Measurements from ENCODE around the gene MAPK14. TPM values are rescaled to one million over a fixed set of nuclear protein-coding genes. Genes with fewer than 3 reads are reported as not detected.

Gene MAPK14
- total RNA-seq, 2 experiments from 2014 or later: 39.1 to 44.0 TPM

DNA sequence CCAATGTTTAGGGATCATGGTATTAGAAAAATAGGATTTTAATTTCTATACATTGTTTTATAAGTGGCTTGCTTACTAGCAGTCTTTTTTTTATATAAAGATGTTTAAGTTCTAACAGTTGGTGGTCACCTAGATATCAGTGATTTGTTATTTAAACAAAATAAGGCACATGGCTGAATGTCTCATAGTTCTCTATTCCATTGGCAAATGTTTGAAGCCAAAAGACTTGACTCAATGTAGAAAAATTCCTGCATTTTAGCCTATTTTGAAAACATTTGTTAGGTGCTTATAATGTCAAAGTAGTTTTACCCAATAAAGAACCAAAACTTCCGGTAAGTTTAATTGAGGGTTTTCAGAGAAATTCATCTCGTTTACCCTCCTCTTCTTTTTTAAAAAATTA lies 26.8 kb downstream of the MAPK14 start:
- Mint-ChIP-seq H3K4me1 (peaks cover 15% of the 10 kb centered on the region), H3K27ac (no peak overlapping the region), H3K36me3 (ENCODE audit: low read depth) (peaks cover 18% of the 10 kb centered on the region), H3K9me3 (ENCODE audit: low read depth) (no peaks in the 10 kb centered on the region), H3K27me3 (no peaks in the 10 kb centered on the region), H3K4me3 (no peak overlapping the region)
- DNase-seq (no peak), ATAC-seq (no peak)
- ChIA-PET CTCF (interaction anchor here (1.1 kb wide), 1 partner anchor 40 kb away, joined by 4 read pairs; no protein-coding TSS in a partner anchor), POLR2A (no interaction called here)
- intact Hi-C loops (cut with DNase I, micrococcal nuclease): no loop called here

DNA sequence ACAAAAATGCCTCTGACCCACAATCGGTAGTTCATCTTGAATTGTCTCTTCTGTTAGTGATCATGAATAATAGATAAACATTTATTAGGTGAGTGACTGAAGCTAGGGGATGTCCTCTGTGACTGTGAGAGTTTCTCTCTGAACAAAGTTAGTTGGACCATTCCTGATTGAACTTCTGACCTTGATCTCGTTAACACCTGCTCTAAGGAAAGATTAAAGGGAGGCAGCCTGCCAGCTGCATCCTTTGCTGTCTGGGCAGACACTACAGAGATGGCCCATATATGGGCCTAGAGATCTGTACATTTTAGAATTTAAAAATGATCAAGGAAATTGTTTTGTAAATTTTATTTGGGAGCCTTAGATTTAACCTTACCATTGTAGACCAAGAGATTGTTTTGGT lies 27.3 kb downstream of the MAPK14 start:
- peaks cover 15% of the 10 kb centered on the region for H3K4me1 Mint-ChIP-seq
- H3K4me3 Mint-ChIP-seq: no peak overlapping the region
- CTCF ChIA-PET: interaction anchor here (1.3 kb wide), 2 partner anchors 19 to 40 kb away, joined by 3 to 5 read pairs; no protein-coding TSS in a partner anchor
- H3K36me3 Mint-ChIP-seq (ENCODE audit: low read depth): peaks cover 23% of the 10 kb centered on the region
- POLR2A ChIA-PET: no interaction called here
- no peaks in the 10 kb centered on the region for H3K27me3 Mint-ChIP-seq
- no peak for DNase-seq
- ATAC-seq: no peak
- no peaks in the 10 kb centered on the region for H3K9me3 Mint-ChIP-seq (ENCODE audit: low read depth)
- intact Hi-C loops (cut with DNase I, micrococcal nuclease): no loop called here
- no peak overlapping the region for H3K27ac Mint-ChIP-seq

DNA sequence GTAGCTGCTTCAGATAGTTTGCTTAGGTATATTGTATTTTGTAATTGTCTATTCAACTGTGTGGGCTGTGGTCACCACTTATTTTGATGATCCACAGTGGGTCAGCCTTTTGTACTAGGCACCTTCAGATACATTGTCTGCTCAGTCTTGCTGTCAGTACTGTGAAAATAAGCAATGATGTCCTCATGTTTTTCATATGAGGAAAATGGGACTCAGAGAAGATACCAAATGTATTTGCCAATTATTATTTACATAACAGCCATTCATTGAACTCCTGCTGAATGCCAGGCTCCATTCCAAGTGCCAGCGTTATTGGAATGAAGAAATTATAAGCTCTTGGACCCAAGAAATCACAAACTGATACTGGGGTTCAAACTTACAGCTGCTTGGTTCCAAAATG lies 28.6 kb downstream of the MAPK14 start:
- DNase-seq (no peak), ATAC-seq (no peak)
- Mint-ChIP-seq H3K27ac (no peak overlapping the region), H3K9me3 (ENCODE audit: low read depth) (no peaks in the 10 kb centered on the region), H3K36me3 (ENCODE audit: low read depth) (peaks cover 31% of the 10 kb centered on the region), H3K4me1 (peaks cover 15% of the 10 kb centered on the region), H3K4me3 (no peak overlapping the region), H3K27me3 (no peaks in the 10 kb centered on the region)
- CTCF ChIA-PET: interaction anchor here (0.9 to 1.6 kb wide), 5 partner anchors 10 to 39 kb away, joined by 3 to 6 read pairs (median 3); no protein-coding TSS in a partner anchor
- intact Hi-C loops (cut with DNase I, micrococcal nuclease): no loop called here
- POLR2A ChIA-PET: interaction anchor here (0.7 kb wide), 2 partner anchors 165 to 205 kb away, joined by 3 read pairs; no protein-coding TSS in a partner anchor

DNA sequence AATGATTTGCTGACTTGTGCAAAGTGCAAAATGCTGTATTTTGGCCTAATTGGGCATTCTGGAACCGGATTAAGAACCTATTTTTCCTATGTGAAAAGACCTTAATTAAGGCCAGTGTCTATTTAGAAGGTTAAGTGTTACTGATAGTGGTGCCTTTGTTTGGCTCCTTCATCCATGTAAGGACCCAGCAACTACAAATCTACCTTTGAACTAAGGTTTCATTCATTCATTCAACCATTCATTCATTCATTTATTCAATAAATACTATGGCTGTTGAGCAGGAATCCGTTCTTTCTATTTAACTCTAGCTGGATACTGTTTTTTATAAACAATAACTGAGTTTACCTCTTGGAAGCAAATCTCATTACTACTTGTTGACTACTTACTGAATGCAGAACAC lies 33.6 kb downstream of the MAPK14 start:
- Mint-ChIP-seq H3K9me3 (ENCODE audit: low read depth) (no peaks in the 10 kb centered on the region), H3K27ac (no peak overlapping the region), H3K36me3 (ENCODE audit: low read depth) (peaks cover 30% of the 10 kb centered on the region), H3K4me1 (peaks cover 31% of the 10 kb centered on the region), H3K27me3 (no peaks in the 10 kb centered on the region), H3K4me3 (no peak overlapping the region)
- no peak for ATAC-seq
- ChIA-PET POLR2A (no interaction called here), CTCF (interaction anchor here (1.3 to 2.0 kb wide), 3 partner anchors 16 to 34 kb away, joined by 4 to 9 read pairs (median 5); no protein-coding TSS in a partner anchor)
- intact Hi-C loops (cut with DNase I, micrococcal nuclease): no loop called here
- DNase-seq: no peak

DNA sequence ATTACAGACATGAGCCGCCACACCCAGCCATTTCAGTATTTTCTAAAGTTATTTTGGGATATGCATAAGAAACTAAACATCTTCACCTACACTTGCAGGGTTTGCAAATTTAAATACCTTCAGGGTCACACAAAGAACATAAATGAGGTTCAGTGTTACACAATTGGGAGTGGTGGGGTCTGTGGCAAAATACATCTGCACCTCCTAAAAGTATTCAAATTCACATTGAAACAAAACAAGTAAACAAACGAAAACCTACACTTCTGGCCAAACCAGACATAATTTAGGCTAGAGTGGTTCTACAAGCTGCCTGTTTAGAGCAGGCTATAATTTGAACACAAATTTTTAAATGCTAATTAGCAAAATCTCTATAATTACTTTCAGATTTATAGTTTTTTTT lies 34.6 kb downstream of the MAPK14 start:
- intact Hi-C loops (cut with DNase I, micrococcal nuclease): no loop called here
- no peaks in the 10 kb centered on the region for H3K9me3 Mint-ChIP-seq (ENCODE audit: low read depth)
- no peaks in the 10 kb centered on the region for H3K27me3 Mint-ChIP-seq
- H3K4me1 Mint-ChIP-seq: peaks cover 35% of the 10 kb centered on the region
- H3K36me3 Mint-ChIP-seq (ENCODE audit: low read depth): peaks cover 30% of the 10 kb centered on the region
- no peak overlapping the region for H3K27ac Mint-ChIP-seq
- POLR2A ChIA-PET: no interaction called here
- H3K4me3 Mint-ChIP-seq: no peak overlapping the region
- CTCF ChIA-PET: interaction anchor here (1.3 to 2.0 kb wide), 3 partner anchors 15 to 33 kb away, joined by 4 to 9 read pairs (median 5); no protein-coding TSS in a partner anchor
- DNase-seq (no peak), ATAC-seq (no peak)

DNA sequence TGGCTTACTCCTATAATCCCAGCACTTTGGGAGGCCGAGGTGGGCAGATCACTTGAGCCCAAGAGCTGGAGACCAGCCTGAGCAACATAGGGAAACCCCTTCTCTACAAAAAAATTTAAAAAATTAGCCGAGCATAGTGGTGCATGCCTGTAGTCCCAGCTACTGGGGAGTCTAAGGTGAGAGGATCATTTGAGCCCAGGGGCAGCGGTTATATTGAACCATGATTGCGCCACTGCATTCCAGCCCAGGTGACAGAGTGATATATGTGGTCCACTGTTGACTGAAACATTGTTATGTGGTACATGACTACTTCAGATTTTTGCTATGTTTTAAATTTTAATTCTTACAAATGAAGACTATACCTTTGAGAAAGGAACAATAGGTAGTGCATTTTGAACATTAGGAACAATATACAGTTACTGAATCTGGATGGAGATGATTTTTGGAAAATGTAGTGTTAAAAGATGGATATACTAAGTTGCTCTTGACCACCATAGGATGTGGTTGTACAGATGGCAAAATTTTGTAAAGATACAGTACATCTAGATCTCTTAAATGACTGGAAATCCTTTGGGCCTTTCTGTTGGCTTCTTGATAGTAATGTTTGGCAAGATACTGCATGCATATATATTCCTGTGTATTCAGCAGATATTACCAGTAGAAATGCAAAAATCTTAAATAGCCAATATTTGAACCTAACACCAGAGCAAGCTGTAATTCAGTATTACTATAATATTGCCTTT lies 35.9 kb downstream of the MAPK14 start:
- peaks cover 29% of the 10 kb centered on the region for H3K36me3 Mint-ChIP-seq (ENCODE audit: low read depth)
- CTCF ChIA-PET: interaction anchor here (1.5 to 2.6 kb wide), 2 partner anchors 31 to 131 kb away, joined by 4 to 11 read pairs; no protein-coding TSS in a partner anchor
- no peaks in the 10 kb centered on the region for H3K9me3 Mint-ChIP-seq (ENCODE audit: low read depth)
- POLR2A ChIA-PET: no interaction called here
- H3K27ac Mint-ChIP-seq: no peak overlapping the region
- no peak for DNase-seq
- H3K4me1 Mint-ChIP-seq: peaks cover 46% of the 10 kb centered on the region
- no peaks in the 10 kb centered on the region for H3K27me3 Mint-ChIP-seq
- no peak for ATAC-seq
- intact Hi-C loops (cut with DNase I, micrococcal nuclease): no loop called here
- no peak overlapping the region for H3K4me3 Mint-ChIP-seq

DNA sequence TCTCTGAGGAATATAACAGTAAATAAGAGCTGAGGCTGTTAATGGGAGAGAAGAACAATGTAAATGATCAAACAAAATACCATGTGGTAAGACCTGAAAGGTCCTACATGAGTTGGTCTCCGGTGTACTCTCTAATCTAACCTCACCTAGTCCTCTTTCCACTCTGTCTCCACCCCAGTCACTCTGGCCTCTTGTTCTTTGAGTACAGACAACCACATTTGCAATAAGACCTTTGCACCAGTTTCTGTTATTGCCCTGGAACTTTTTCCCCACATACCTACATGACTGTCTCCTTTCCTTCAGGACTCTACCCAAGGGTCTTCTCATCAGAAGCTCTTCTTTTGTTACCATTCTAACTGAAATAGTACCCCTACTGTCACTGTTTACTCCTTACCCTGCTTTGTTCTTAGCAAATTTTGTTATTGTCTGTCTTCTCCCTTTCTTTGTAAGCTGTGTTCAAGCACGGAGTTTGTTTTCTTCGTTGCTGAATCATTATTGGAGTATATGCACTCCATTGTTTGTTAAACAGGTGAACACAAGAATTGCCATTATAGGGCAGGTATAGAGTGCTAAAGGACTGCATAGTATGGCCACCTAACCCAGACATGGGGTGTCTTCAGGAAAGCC lies 37.3 kb downstream of the MAPK14 start:
- DNase-seq: no peak
- Mint-ChIP-seq H3K4me3 (no peak overlapping the region), H3K27me3 (no peaks in the 10 kb centered on the region), H3K9me3 (ENCODE audit: low read depth) (no peaks in the 10 kb centered on the region), H3K4me1 (peaks cover 50% of the 10 kb centered on the region), H3K36me3 (ENCODE audit: low read depth) (peaks cover 20% of the 10 kb centered on the region), H3K27ac (no peak overlapping the region)
- intact Hi-C loops (cut with DNase I, micrococcal nuclease): no loop called here
- ChIA-PET CTCF (interaction anchor here (0.8 to 2.6 kb wide), 4 partner anchors 13 to 130 kb away, joined by 3 to 11 read pairs (median 4); no protein-coding TSS in a partner anchor), POLR2A (no interaction called here)
- peak; percentile 45 for ATAC-seq

DNA sequence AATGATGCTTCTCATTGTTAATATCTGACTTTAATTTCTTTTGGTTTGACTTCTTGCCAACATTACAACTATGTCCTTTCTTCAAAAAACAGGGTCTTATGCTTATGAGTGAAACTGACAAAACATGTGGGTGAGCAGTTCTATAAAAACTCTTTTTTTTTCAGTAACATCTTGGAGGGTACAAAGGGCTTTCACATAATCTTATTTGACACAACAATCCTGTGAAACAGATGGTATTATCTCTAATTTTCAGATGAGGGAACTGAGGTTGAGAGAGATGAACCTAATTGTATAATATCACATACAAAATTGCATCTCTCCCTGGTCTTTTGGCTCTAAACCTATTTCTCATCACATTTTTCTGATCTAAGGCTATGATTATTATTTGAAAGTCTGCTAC lies 38.3 kb downstream of the MAPK14 start:
- DNase-seq: no peak
- Mint-ChIP-seq H3K27ac (no peak overlapping the region), H3K36me3 (ENCODE audit: low read depth) (peaks cover 15% of the 10 kb centered on the region), H3K27me3 (no peaks in the 10 kb centered on the region), H3K4me3 (no peak overlapping the region), H3K4me1 (peaks cover 53% of the 10 kb centered on the region), H3K9me3 (ENCODE audit: low read depth) (no peaks in the 10 kb centered on the region)
- CTCF ChIA-PET: interaction anchor here (1.2 to 2.6 kb wide), 2 partner anchors 23 to 29 kb away, joined by 4 to 11 read pairs; no protein-coding TSS in a partner anchor
- intact Hi-C loops (cut with DNase I, micrococcal nuclease): no loop called here
- no peak for ATAC-seq
- POLR2A ChIA-PET: no interaction called here

DNA sequence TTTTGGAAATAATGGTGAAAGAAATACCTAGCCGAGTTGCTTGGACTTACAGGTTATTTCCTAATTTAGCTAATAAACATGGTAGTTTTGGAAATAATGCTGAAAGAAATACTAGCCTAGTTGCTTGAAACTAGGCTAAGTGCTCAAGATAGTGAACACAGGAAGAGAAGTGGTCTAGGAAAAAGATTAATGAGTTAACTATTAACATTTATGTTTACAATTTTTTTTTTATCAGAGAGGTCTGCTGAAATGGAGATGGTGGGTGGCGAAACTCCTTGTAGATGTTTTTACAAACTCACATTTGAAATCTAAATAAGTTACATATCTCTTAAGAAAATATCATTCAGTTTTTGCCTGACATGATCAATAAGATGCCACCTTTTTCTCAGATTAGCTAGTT lies 39.2 kb downstream of the MAPK14 start:
- ChIA-PET CTCF (interaction anchor here (0.7 to 1.3 kb wide), 5 partner anchors 9 to 40 kb away, joined by 3 to 5 read pairs (median 3); no protein-coding TSS in a partner anchor), POLR2A (no interaction called here)
- H3K27ac Mint-ChIP-seq: no peak overlapping the region
- ATAC-seq (no peak), DNase-seq (no peak)
- no peaks in the 10 kb centered on the region for H3K27me3 Mint-ChIP-seq
- H3K4me3 Mint-ChIP-seq: no peak overlapping the region
- peaks cover 58% of the 10 kb centered on the region for H3K4me1 Mint-ChIP-seq
- intact Hi-C loops (cut with DNase I, micrococcal nuclease): no loop called here
- H3K36me3 Mint-ChIP-seq (ENCODE audit: low read depth): peaks cover 6% of the 10 kb centered on the region
- no peaks in the 10 kb centered on the region for H3K9me3 Mint-ChIP-seq (ENCODE audit: low read depth)

DNA sequence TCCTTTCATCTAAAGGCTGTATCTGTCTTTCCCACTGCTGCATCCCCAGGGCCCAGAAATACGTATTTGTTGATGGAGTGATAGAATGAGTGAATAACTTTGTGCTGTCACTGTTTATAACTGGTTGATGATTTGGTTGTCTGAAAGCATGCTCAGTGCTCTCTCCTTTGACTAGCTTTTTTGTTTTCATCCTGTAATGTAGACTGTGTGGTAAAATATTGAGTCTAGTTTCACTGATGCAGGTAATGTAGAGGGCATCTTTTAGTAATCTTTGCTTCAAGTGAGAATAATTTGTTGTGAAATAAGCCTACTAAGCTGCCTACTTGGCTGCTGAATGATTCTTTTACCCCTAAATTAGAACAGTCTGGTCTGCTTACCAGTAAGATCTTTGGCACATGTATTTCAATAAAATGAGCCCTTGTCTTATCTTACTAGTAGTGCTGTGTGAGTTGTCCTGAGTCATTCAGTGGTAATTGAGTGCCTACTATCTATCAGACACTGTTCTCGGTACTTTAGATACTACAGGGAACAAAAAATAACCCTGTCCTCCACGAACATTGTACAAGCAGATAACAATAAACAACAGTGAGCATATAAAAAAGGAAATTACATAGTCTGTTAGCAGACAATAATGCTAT lies 39.9 kb downstream of the MAPK14 start:
- no peak for DNase-seq
- H3K4me1 Mint-ChIP-seq: peaks cover 58% of the 10 kb centered on the region
- ATAC-seq: peak; percentile 82
- H3K27ac Mint-ChIP-seq: no peak overlapping the region
- H3K4me3 Mint-ChIP-seq: no peak overlapping the region
- H3K9me3 Mint-ChIP-seq (ENCODE audit: low read depth): no peaks in the 10 kb centered on the region
- ChIA-PET POLR2A (no interaction called here), CTCF (interaction anchor here (0.7 to 1.3 kb wide), 5 partner anchors 16 to 389 kb away, joined by 3 to 5 read pairs (median 3); no protein-coding TSS in a partner anchor)
- intact Hi-C loops (cut with DNase I, micrococcal nuclease): no loop called here
- H3K27me3 Mint-ChIP-seq: no peaks in the 10 kb centered on the region
- H3K36me3 Mint-ChIP-seq (ENCODE audit: low read depth): peaks cover 8% of the 10 kb centered on the region

DNA sequence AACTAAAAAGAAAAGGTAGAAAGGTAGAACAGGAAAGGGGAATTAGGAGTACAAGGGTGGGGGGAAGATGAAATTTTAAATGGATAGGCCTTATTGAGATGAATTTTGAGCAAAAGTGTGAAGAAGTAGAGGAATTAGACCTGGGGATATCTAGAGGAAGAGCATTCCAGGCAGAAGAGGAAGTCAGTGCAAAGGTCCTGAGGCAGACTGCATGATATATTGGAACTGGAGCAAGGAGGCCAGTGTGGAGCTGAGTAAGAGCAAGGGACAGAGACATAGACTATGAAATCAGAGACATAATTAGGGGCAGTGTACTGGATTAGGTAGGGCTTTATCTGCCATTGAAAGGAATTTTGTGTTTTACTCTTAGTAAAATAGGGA lies 40.4 kb downstream of the MAPK14 start:
- H3K4me3 Mint-ChIP-seq: no peak overlapping the region
- DNase-seq (no peak), ATAC-seq (no peak)
- peaks cover 8% of the 10 kb centered on the region for H3K36me3 Mint-ChIP-seq (ENCODE audit: low read depth)
- H3K4me1 Mint-ChIP-seq: peaks cover 58% of the 10 kb centered on the region
- no peaks in the 10 kb centered on the region for H3K27me3 Mint-ChIP-seq
- CTCF ChIA-PET: interaction anchor here (0.7 kb wide), 1 partner anchor 389 kb away, joined by 3 read pairs; no protein-coding TSS in a partner anchor
- POLR2A ChIA-PET: no interaction called here
- no peak overlapping the region for H3K27ac Mint-ChIP-seq
- intact Hi-C loops (cut with DNase I, micrococcal nuclease): no loop called here
- no peaks in the 10 kb centered on the region for H3K9me3 Mint-ChIP-seq (ENCODE audit: low read depth)

Data from activated CD4-positive, alpha-beta T cell treated with anti-CD3 and anti-CD28 coated beads for 36 hours (primary cell).